MM.1S (cell line): ENCODE results near the gene SIRT6.
"Not testable (repeated sequence)": the region's sequence is repeated elsewhere in the genome, so short reads cannot be mapped to it uniquely, and the experiment has no call there.

Experiments used
- DNase-seq: peaks from one replicate; pipeline ENCODE4 v3.0.0-alpha.2; 2015
- H2AFZ ChIP-seq: fragments of 300-600 bp; sonication (generic); 2 replicates; pipeline ENCODE4 v1.6.0; 2016; ENCODE audit warnings: antibody characterized with exemption, low read length
- H3F3A ChIP-seq: fragments of 300-600 bp; sonication (generic); 2 replicates; pipeline ENCODE4 v1.6.1; 2016; ENCODE audit warnings: mild to moderate bottlenecking, antibody characterized with exemption, low read length, moderate library complexity, mixed read lengths; ENCODE audit not compliant: insufficient read depth
- H3K27ac ChIP-seq: fragments of 300-600 bp; sonication (generic); 2 replicates; pipeline ENCODE4 v1.5.1; 2016; ENCODE audit warnings: mild to moderate bottlenecking, low read length
- H3K27me3 ChIP-seq: fragments of 300-600 bp; sonication (generic); replicated peaks from 2 replicates; pipeline ENCODE4 v1.6.0; 2016; ENCODE audit warnings: low read length; ENCODE audit not compliant: insufficient read depth
- H3K36me3 ChIP-seq: fragments of 300-600 bp; sonication (generic); replicated peaks from 2 replicates; pipeline ENCODE4 v1.6.1; 2016; ENCODE audit warnings: mild to moderate bottlenecking, low read length, mixed read lengths; ENCODE audit not compliant: insufficient read depth
- H3K4me1 ChIP-seq: fragments of 300-600 bp; sonication (generic); 2 replicates; pipeline ENCODE4 v1.6.1; 2016; ENCODE audit warnings: low read length, mixed read lengths
- H3K4me2 ChIP-seq: fragments of 300-600 bp; sonication (generic); 2 replicates; pipeline ENCODE4 v1.6.0; 2016; ENCODE audit warnings: low read depth, low read length
- H3K4me3 ChIP-seq: fragments of 300-600 bp; sonication (generic); 2 replicates; pipeline ENCODE4 v1.5.1; 2016; ENCODE audit warnings: low read length, mixed read lengths
- H3K79me2 ChIP-seq: fragments of 300-600 bp; sonication (generic); 2 replicates; pipeline ENCODE4 v1.6.1; 2016; ENCODE audit warnings: mixed run types, low read length, mixed read lengths
- H3K9ac ChIP-seq: fragments of 300-600 bp; sonication (generic); 2 replicates; pipeline ENCODE4 v1.6.1; 2016; ENCODE audit warnings: low read length, mixed read lengths
- H3K9me2 ChIP-seq: fragments of 300-600 bp; sonication (generic); replicated peaks from 2 replicates; pipeline ENCODE4 v1.6.1; 2016; ENCODE audit warnings: mild to moderate bottlenecking, low read length, mixed read lengths; ENCODE audit not compliant: insufficient read depth
- H3K9me3 ChIP-seq: fragments of 300-600 bp; sonication (generic); replicated peaks from 2 replicates; pipeline ENCODE4 v1.6.1; 2016; ENCODE audit warnings: mild to moderate bottlenecking, low read length, mixed read lengths; ENCODE audit not compliant: insufficient read depth
- H4K20me1 ChIP-seq: fragments of 300-600 bp; sonication (generic); 2 replicates; pipeline ENCODE4 v1.6.1; 2016; ENCODE audit warnings: mild to moderate bottlenecking, low read length, moderate library complexity, mixed read lengths; ENCODE audit not compliant: insufficient read depth
- CTCF ChIP-seq: fragments of 300-600 bp; sonication (generic); IDR thresholded peaks from 2 replicates; pipeline ENCODE4 v1.5.1; 2016; ENCODE audit warnings: antibody characterized with exemption, low read length, mixed read lengths
- EZH2 ChIP-seq: fragments of 300-600 bp; sonication (generic); optimal IDR thresholded peaks from 2 replicates; pipeline ENCODE3; 2017; ENCODE audit warnings: low read depth, mild to moderate bottlenecking, antibody characterized with exemption, low read length, mixed read lengths
- EZH2phosphoT487 ChIP-seq: fragments of 300-600 bp; sonication (generic); IDR thresholded peaks from 2 replicates; pipeline ENCODE4 v1.6.1; 2018; ENCODE audit warnings: antibody characterized with exemption, low read length

Gene SIRT6

GRCh38 chr19:4161415-4162077, 20.8 kb downstream of the SIRT6 start:
- no peak for DNase-seq
- H3K4me1 ChIP-seq, result no peaks in the 10 kb centered on the region
- H3K4me2 ChIP-seq, result no peak overlapping the region
- H4K20me1 ChIP-seq, result no peaks in the 10 kb centered on the region
- H3K36me3 ChIP-seq, result no peaks in the 10 kb centered on the region
- no peaks in the 10 kb centered on the region for H3K9me3 ChIP-seq
- TF ChIP-seq CTCF, result no peak
- no peak for TF ChIP-seq EZH2
- no peak for TF ChIP-seq EZH2phosphoT487
- H3K27me3 ChIP-seq, result peaks cover 95% of the 10 kb centered on the region
- no peak overlapping the region for H3K4me3 ChIP-seq
- H3K9me2 ChIP-seq, result no peaks in the 10 kb centered on the region
- no peak overlapping the region for H2AFZ ChIP-seq
- no peaks in the 10 kb centered on the region for H3K79me2 ChIP-seq
- no peaks in the 10 kb centered on the region for H3F3A ChIP-seq
- no peak overlapping the region for H3K27ac ChIP-seq
- H3K9ac ChIP-seq, result no peak overlapping the region

GRCh38 chr19:4157971-4158370, 24.4 kb downstream of the SIRT6 start:
- not testable (repeated sequence) for H3K4me1 ChIP-seq, H3K9ac ChIP-seq, H2AFZ ChIP-seq, H3K9me2 ChIP-seq, H3K9me3 ChIP-seq, H3K4me3 ChIP-seq, H3K36me3 ChIP-seq, H3K4me2 ChIP-seq, H4K20me1 ChIP-seq, H3F3A ChIP-seq, DNase-seq, H3K27ac ChIP-seq, H3K79me2 ChIP-seq
- peaks cover 94% of the 10 kb centered on the region for H3K27me3 ChIP-seq

GRCh38 chr19:4157164-4157563, 25.2 kb downstream of the SIRT6 start:
- no peak overlapping the region for H3K4me3 ChIP-seq
- no peak overlapping the region for H3K27ac ChIP-seq
- H3K4me1 ChIP-seq, result peaks cover 5% of the 10 kb centered on the region; the same call in 1 of the 2 replicates
- H3K9me2 ChIP-seq, result no peaks in the 10 kb centered on the region
- H3F3A ChIP-seq, result no peaks in the 10 kb centered on the region
- H3K9me3 ChIP-seq, result no peaks in the 10 kb centered on the region
- H3K27me3 ChIP-seq, result peaks cover 94% of the 10 kb centered on the region
- TF ChIP-seq EZH2phosphoT487, result no peak
- TF ChIP-seq EZH2, result no peak
- no peak for TF ChIP-seq CTCF
- H3K79me2 ChIP-seq, result no peaks in the 10 kb centered on the region
- no peaks in the 10 kb centered on the region for H3K36me3 ChIP-seq
- H2AFZ ChIP-seq, result no peak overlapping the region
- no peak for DNase-seq
- H3K9ac ChIP-seq, result no peak overlapping the region
- no peaks in the 10 kb centered on the region for H4K20me1 ChIP-seq
- H3K4me2 ChIP-seq, result no peak overlapping the region

GRCh38 chr19:4154571-4155312, 27.6 kb downstream of the SIRT6 start:
- H3K9me3 ChIP-seq, result no peaks in the 10 kb centered on the region
- peaks cover 93% of the 10 kb centered on the region for H3K27me3 ChIP-seq
- H3K4me1 ChIP-seq, result peaks cover 5% of the 10 kb centered on the region; the same call in 1 of the 2 replicates
- H3K27ac ChIP-seq, result no peak overlapping the region
- H3K79me2 ChIP-seq, result no peaks in the 10 kb centered on the region
- no peak overlapping the region for H3K9ac ChIP-seq
- H3K4me3 ChIP-seq, result no peak overlapping the region
- H4K20me1 ChIP-seq, result no peaks in the 10 kb centered on the region
- TF ChIP-seq CTCF (no peak), EZH2phosphoT487 (no peak), EZH2 (no peak)
- H3K36me3 ChIP-seq, result no peaks in the 10 kb centered on the region
- H3F3A ChIP-seq, result no peaks in the 10 kb centered on the region
- no peak for DNase-seq
- H3K4me2 ChIP-seq, result no peak overlapping the region
- H2AFZ ChIP-seq, result no peak overlapping the region
- H3K9me2 ChIP-seq, result no peaks in the 10 kb centered on the region
